A549 (cell line): ENCODE results near the gene DNAJB6. TPM values are rescaled to one million over a fixed set of nuclear protein-coding genes. Genes with fewer than 3 reads are reported as not detected.
A peak's percentile ranks its signal among the peaks of the same experiment; 100 is the strongest.

ENCODE experiments used
- ATAC-seq, 2 experiments: fragments of 200-7000 bp in 1 of 2; fragments of >200 bp in 1 of 2; cut with Nextera tagmentation in 1 of 2; cut with Tn5 transposase in 1 of 2; 3 replicates each; pipeline versions ENCODE4 v1.8.0 to v1.9.1; 2018 to 2020; ENCODE audit warnings: mild to moderate bottlenecking in 1 of 2, moderate library complexity in 1 of 2
- CTCF ChIA-PET: fragments of 300-600 bp; sonication (Branson Sonifier 250); formaldehyde crosslinking; extraction: SDS; loops from one replicate; lab custom pipeline; 2021; ENCODE audit warnings: antibody characterized with exemption, inconsistent platforms; lab: Yijun Ruan, JAX
- POLR2A ChIA-PET: fragments of 350-600 bp; formaldehyde crosslinking; extraction: SDS; loops from one replicate; lab custom pipeline; 2021; ENCODE audit warnings: antibody characterized with exemption, inconsistent platforms; lab: Yijun Ruan, JAX
- DNase-seq, 2 experiments: peaks; one replicate each; pipeline versions ENCODE4 v3.0.0 to v3.0.0-alpha.2; 2011 to 2016; ENCODE audit warnings: low read depth in 1 of 2, low spot score in 1 of 2
- FAIRE-seq: peaks from 2 replicates; lab custom pipeline; 2011; peaks lifted over from hg19 to GRCh38; lab: Jason Lieb, UNC
- H3K27ac ChIP-seq, 2 experiments: fragments of >200 bp; sonication (Bioruptor Twin); formaldehyde crosslinking; 3 replicates each; pipeline ENCODE4 v1.5.1; 2016 to 2017
- H3K4me1 ChIP-seq: fragments of >200 bp; sonication (Bioruptor Twin); formaldehyde crosslinking; 3 replicates; pipeline ENCODE4 v1.6.1; 2016
- H3K4me2 ChIP-seq: fragments of >200 bp; sonication (Bioruptor Twin); formaldehyde crosslinking; 3 replicates; pipeline ENCODE4 v1.6.1; 2016
- H3K4me3 ChIP-seq: fragments of >200 bp; sonication (Bioruptor Twin); formaldehyde crosslinking; 3 replicates; pipeline ENCODE4 v1.5.1; 2016
- H3K9me3 ChIP-seq: fragments of >200 bp; sonication (Bioruptor Twin); formaldehyde crosslinking; 3 replicates; pipeline ENCODE4 v1.6.1; 2016
- CHD2 ChIP-seq: fragments of 150-350 bp; IDR thresholded peaks from 2 replicates; pipeline ENCODE4 v1.6.1; 2014; ENCODE audit warnings: low read length; ENCODE audit not compliant: partially characterized antibody
- CTCF ChIP-seq: fragments of >200 bp; sonication (Bioruptor Twin); formaldehyde crosslinking; IDR thresholded peaks from 3 replicates; pipeline ENCODE4 v1.5.1; 2016
- E2F6 ChIP-seq: IDR thresholded peaks from 2 replicates; pipeline ENCODE4 v1.6.1; 2012; ENCODE audit warnings: low read depth, borderline replicate concordance
- EHMT2 ChIP-seq: fragments of 200-600 bp; sonication (generic); IDR thresholded peaks from 2 replicates; pipeline ENCODE4 v1.6.1; 2016; ENCODE audit warnings: antibody characterized with exemption, low read depth, mild to moderate bottlenecking, moderate library complexity
- EP300 ChIP-seq, 2 experiments: fragments of >200 bp; sonication (Bioruptor Twin); formaldehyde crosslinking; IDR thresholded peaks; 2 replicates in 1 of 2; 3 replicates in 1 of 2; pipeline ENCODE4 v1.6.1; 2016 to 2017
- ESRRA ChIP-seq: fragments of 150-350 bp; IDR thresholded peaks from 2 replicates; pipeline ENCODE4 v1.6.1; 2014; ENCODE audit warnings: mild to moderate bottlenecking, low read length, borderline replicate concordance
- FOSB ChIP-seq: fragments of 250-450 bp; sonication (Bioruptor Pico); IDR thresholded peaks from 2 replicates; pipeline ENCODE4 v1.5.0; 2020; ENCODE audit warnings: mild to moderate bottlenecking, moderate library complexity
- FOSL2 ChIP-seq, 2 experiments: fragments of 450-650 bp in 1 of 2; fragments of >200 bp in 1 of 2; sonication (Bioruptor Twin) in 1 of 2; formaldehyde crosslinking; IDR thresholded peaks; 2 replicates each; pipeline versions ENCODE4 v1.5.0 to v1.6.1; 2016 to 2020; ENCODE audit warnings: mild to moderate bottlenecking in 1 of 2, moderate library complexity in 1 of 2
- HDAC2 ChIP-seq: fragments of 200-600 bp; sonication (generic); IDR thresholded peaks from 2 replicates; pipeline ENCODE4 v1.6.1; 2016
- HES2 ChIP-seq: fragments of >200 bp; sonication (Bioruptor Twin); formaldehyde crosslinking; IDR thresholded peaks from 2 replicates; pipeline ENCODE4 v1.6.1; 2016
- HMGXB4 ChIP-seq: fragments of 250-450 bp; sonication (Bioruptor Pico); IDR thresholded peaks from 2 replicates; pipeline ENCODE4 v1.5.0; 2021; ENCODE audit warnings: mild to moderate bottlenecking, moderate library complexity, borderline replicate concordance
- HOXA7 ChIP-seq: fragments of 250-450 bp; sonication (Bioruptor Pico); IDR thresholded peaks from 2 replicates; pipeline ENCODE4 v1.5.0; 2020; ENCODE audit warnings: mild to moderate bottlenecking, moderate library complexity
- HOXB13 ChIP-seq: fragments of 250-450 bp; sonication (Bioruptor Pico); IDR thresholded peaks from 2 replicates; pipeline ENCODE4 v1.5.0; 2020; ENCODE audit warnings: low read depth, mild to moderate bottlenecking, moderate library complexity
- KDM5A ChIP-seq: fragments of 200-600 bp; sonication (generic); IDR thresholded peaks from 2 replicates; pipeline ENCODE4 v1.6.1; 2016; ENCODE audit warnings: antibody characterized with exemption, mild to moderate bottlenecking
- MAFK ChIP-seq: fragments of 450-650 bp; IDR thresholded peaks from 2 replicates; pipeline ENCODE4 v1.6.1; 2014; ENCODE audit not compliant: partially characterized antibody
- MYC ChIP-seq: IDR thresholded peaks from 2 replicates; pipeline ENCODE4 v1.6.1; 2012; ENCODE audit warnings: mild to moderate bottlenecking, inconsistent platforms, low read length, improper control_type of control experiment, borderline replicate concordance
- NFE2L2 ChIP-seq: fragments of 150-350 bp; conservative IDR thresholded peaks from 2 replicates; pipeline ENCODE4 v1.6.1; 2014; ENCODE audit warnings: low read length
- NR3C1 ChIP-seq: fragments of >200 bp; sonication (Bioruptor Twin); formaldehyde crosslinking; IDR thresholded peaks from 3 replicates; pipeline ENCODE4 v1.6.1; 2017
- PHF8 ChIP-seq: fragments of 200-600 bp; sonication (generic); IDR thresholded peaks from 2 replicates; pipeline ENCODE4 v1.6.1; 2016; ENCODE audit warnings: low read depth, mild to moderate bottlenecking, antibody characterized with exemption, moderate library complexity, borderline replicate concordance
- RARB ChIP-seq: fragments of 250-450 bp; sonication (Bioruptor Pico); IDR thresholded peaks from 2 replicates; pipeline ENCODE4 v1.8.0; 2021; ENCODE audit warnings: mild to moderate bottlenecking, moderate library complexity
- SREBF2 ChIP-seq: fragments of 450-650 bp; IDR thresholded peaks from 2 replicates; pipeline ENCODE4 v1.6.1; 2014; ENCODE audit warnings: mild to moderate bottlenecking, moderate library complexity
- TFCP2L1 ChIP-seq: fragments of 250-450 bp; sonication (Bioruptor Pico); IDR thresholded peaks from 2 replicates; pipeline ENCODE4 v1.5.0; 2021; ENCODE audit warnings: mild to moderate bottlenecking
- ZFP36 ChIP-seq: fragments of 450-650 bp; IDR thresholded peaks from 2 replicates; pipeline ENCODE4 v1.6.1; 2014; ENCODE audit warnings: borderline replicate concordance; ENCODE audit not compliant: partially characterized antibody
- ZNF302 ChIP-seq: fragments of 250-450 bp; sonication (Bioruptor Pico); IDR thresholded peaks from 2 replicates; pipeline ENCODE4 v1.9.0; 2021; ENCODE audit warnings: inconsistent platforms, mild to moderate bottlenecking, moderate library complexity
- ZSCAN20 ChIP-seq: fragments of 250-450 bp; sonication (Bioruptor Pico); IDR thresholded peaks from 2 replicates; pipeline ENCODE4 v1.8.0; 2022; ENCODE audit warnings: mild to moderate bottlenecking, moderate library complexity
- WGBS: methylation state at CpG from one replicate; pipeline ENCODE4 v1.1.6; 2017; ENCODE audit errors: missing lambda C conversion rate; 5-methylcytosine and 5-hydroxymethylcytosine counted together
- polyA plus RNA-seq, 4 experiments: library from polyadenylated mRNA; depleted of rRNA in 3 of 4; stranded (reverse); fragments of >200 nt; fragmentation: RNase III in 1 of 4; extraction: RNeasy Plus Mini Kit Qiagen cat#74134 plus additional on column Dnase treatment in 1 of 4; gene quantifications; 2 replicates in 3 of 4; 3 replicates in 1 of 4; pipeline ENCODE4 v1.2.3, GENCODE V29; 2011 to 2017

Gene DNAJB6
- polyA plus RNA-seq, 2 of the 4 experiments (the other 2 are of a cell fraction), result 117 to 136 TPM

- ChIA-PET CTCF (interaction anchor here (0.9 to 2.6 kb wide), 3 partner anchors 10 to 443 kb away, joined by 3 to 10 read pairs (median 4); no protein-coding TSS in a partner anchor), POLR2A (no interaction called here)
- Histone ChIP-seq H3K9me3 (no peaks in the 10 kb centered on the region), H3K27ac (no peak overlapping the region), H3K4me2 (no peak overlapping the region), H3K4me3 (no peak overlapping the region), H3K4me1 (peaks cover 6% of the 10 kb centered on the region; the same call in 1 of the 3 replicates)
- TF ChIP-seq ZFP36, result no peak
- no peak for TF ChIP-seq E2F6
- no peak for TF ChIP-seq HDAC2
- no peak for TF ChIP-seq ZSCAN20 (CRISPR knock-in tag)
- no peak for TF ChIP-seq ZNF302
- no peak for TF ChIP-seq ESRRA
- TF ChIP-seq HES2, result no peak
- no peak for TF ChIP-seq HMGXB4 (CRISPR knock-in tag)
- TF ChIP-seq NR3C1, result no peak
- TF ChIP-seq FOSL2 (IDR thresholded peaks at IDR 0.05), result no peak
- no peak for TF ChIP-seq FOSL2 (CRISPR knock-in tag; IDR thresholded peaks at IDR 0.05)
- TF ChIP-seq TFCP2L1 (CRISPR knock-in tag), result no peak
- no peak for TF ChIP-seq HOXA7
- TF ChIP-seq EHMT2, result no peak
- no peak for TF ChIP-seq RARB (CRISPR knock-in tag)
- no peak for TF ChIP-seq HOXB13
- no peak for TF ChIP-seq FOSB (CRISPR knock-in tag)
- no peak for TF ChIP-seq MYC
- no peak for TF ChIP-seq SREBF2
- DNase-seq (no peak), ATAC-seq (no peak), FAIRE-seq (no peak)
- 70% methylated on average over 26 of the region's 29 CpGs for WGBS
Measured at GRCh38 chr7:157431173-157431950, 94.6 kb downstream of the DNAJB6 start.

GRCh38 chr7:157431951-157432540 is 95.2 kb downstream of the DNAJB6 start:
- H3K27ac ChIP-seq, result peak overlapping the region; percentile 45 to 73; a peak in 4 of 6 replicates
- peak overlapping the region; percentile 85 for H3K4me2 ChIP-seq
- WGBS, result 77% methylated on average over 18 of the region's 22 CpGs

More at GRCh38 chr7:157431951-157432540, 95.2 kb downstream of the DNAJB6 start:
- no peak overlapping the region for H3K4me3 ChIP-seq
- H3K4me1 ChIP-seq, result peaks cover 6% of the 10 kb centered on the region; the same call in 1 of the 3 replicates
- no peak for FAIRE-seq
- CTCF ChIA-PET, result interaction anchor here (0.6 to 2.6 kb wide), 22 partner anchors 10 to 978 kb away, joined by 3 to 10 read pairs (median 3); no protein-coding TSS in a partner anchor
- no peak for TF ChIP-seq CHD2
- TF ChIP-seq EHMT2, result no peak
- no peak for TF ChIP-seq MAFK
- no peak for TF ChIP-seq PHF8
- no peak for TF ChIP-seq NFE2L2
- TF ChIP-seq EP300 (IDR thresholded peaks at IDR 0.05), result no peak
- no peak for TF ChIP-seq CTCF
- TF ChIP-seq KDM5A, result no peak
- TF ChIP-seq NR3C1, result no peak
- TF ChIP-seq, all 56 proteins: peak for 0
- no peak for DNase-seq
- POLR2A ChIA-PET, result no interaction called here
- no peaks in the 10 kb centered on the region for H3K9me3 ChIP-seq
- ATAC-seq, result peak in 1 of 2 experiments; percentile 5; a peak in 3 of 6 replicates
